OCI-LY1 (cell line): ENCODE data around the gene TM7SF3.

Experiments used
- CTCF ChIP-seq: fragments of 200-600 bp; sonication (generic), shearing (Covaris generic); IDR thresholded peaks from 2 replicates; pipeline ENCODE4 v1.5.1; 2017; ENCODE audit warnings: mild to moderate bottlenecking, antibody characterized with exemption, low read length, moderate library complexity, mixed read lengths
- EZH2 ChIP-seq: fragments of 200-600 bp; sonication (generic), shearing (Covaris generic); IDR thresholded peaks from 2 replicates; pipeline ENCODE4 v1.8.0; 2017; ENCODE audit warnings: borderline replicate concordance, mixed run types, mild to moderate bottlenecking, antibody characterized with exemption, low read length, moderate library complexity, mixed read lengths

GRCh38 chr12:26939953-26940352, 74.2 kb downstream of the TM7SF3 start:
- TF ChIP-seq CTCF (no peak), EZH2 (no peak)
